ENCODE data around the gene XDH. TPM values are rescaled to one million over a fixed set of nuclear protein-coding genes. Genes with fewer than 3 reads are reported as not detected.

XDH gene
- total and polyA plus RNA-seq, 9 of the 15 experiments (the other 6 are each of a cell fraction or from before 2014, with no cell fraction given) = 0.04 to 0.06 TPM; not detected in 7

GRCh38 chr2:31365348-31365747 is 49.2 kb downstream of the XDH start:
- no peaks in the 10 kb centered on the region for H4K20me1 ChIP-seq (replicated peaks; ENCODE audit: control insufficient read depth, insufficient read depth, low read length)
- CTCF ChIA-PET (ENCODE audit: low intra/inter-chr PET ratio) = no interaction called here
- no peak overlapping the region for H3K27ac ChIP-seq (ENCODE audit: extremely low read depth, low read depth, low read length)
- under 1% methylated on average over 10 of the region's 10 CpGs for WGBS (ENCODE audit: insufficient coverage, low coverage, missing lambda C conversion rate)
- H3K4me1 ChIP-seq (replicated peaks in 1 of 2; ENCODE audit: control insufficient read depth in 2 of 2, insufficient read depth in 2 of 2, low read length in 2 of 2) = no peaks in the 10 kb centered on the region
- no peaks in the 10 kb centered on the region for H3K9me3 ChIP-seq (replicated peaks; ENCODE audit: control insufficient read depth, insufficient read depth, low read depth, low read length)
- no peaks in the 10 kb centered on the region for H3K9me1 ChIP-seq (ENCODE audit: control insufficient read depth, insufficient read depth, low read length)
- H3K4me3 ChIP-seq = no peak overlapping the region
- no peak overlapping the region for H2AFZ ChIP-seq (ENCODE audit: low read depth, low read length)
- peaks cover 0 to 18% of the 10 kb centered on the region in 2 experiments; a peak in 3 of 5 replicates for H3K27me3 ChIP-seq (ENCODE audit: control insufficient read depth in 2 of 2, insufficient read depth in 2 of 2, low read length in 2 of 2)
- in situ Hi-C loops (cut with MboI) = no loop called here
- POLR2A ChIA-PET = interaction anchor here (1.0 kb wide), 1 partner anchor 27 kb away, joined by 3 read pairs; no protein-coding TSS in a partner anchor
- no peaks in the 10 kb centered on the region for H3K36me3 ChIP-seq (ENCODE audit: control insufficient read depth, insufficient read depth, low read length)
- BruUV-seq (replicated peaks) = no TSS peak
- FAIRE-seq = no peak
- intact Hi-C loops (cut with micrococcal nuclease) = no loop called here
- no peaks in the 10 kb centered on the region for H3K79me2 ChIP-seq (ENCODE audit: control insufficient read depth, insufficient read depth, low read length)
- H3K4me2 ChIP-seq (ENCODE audit: insufficient read depth, low read length) = no peak overlapping the region
- no peak overlapping the region for H3K9ac ChIP-seq (ENCODE audit: insufficient read depth in 1 of 2, low read depth in 2 of 2, low read length in 2 of 2)
- no peak for TF ChIP-seq KDM1A (IDR thresholded peaks at IDR 0.05)
- no peak for TF ChIP-seq GATA2 (CRISPR knock-in tag; IDR thresholded peaks at IDR 0.05)
- TF ChIP-seq ZNF41 (CRISPR knock-in tag; conservative IDR thresholded peaks at IDR 0.05) = no peak
- TF ChIP-seq SMAD1 (IDR thresholded peaks at IDR 0.05; ENCODE audit: low read depth, low read length, partially characterized antibody) = no peak
- no peak for TF ChIP-seq MCM2 (IDR thresholded peaks at IDR 0.05; ENCODE audit: low read depth)
- TF ChIP-seq ZNF740 (CRISPR knock-in tag; IDR thresholded peaks at IDR 0.05) = no peak
- no peak for TF ChIP-seq ZNF740 (tag; IDR thresholded peaks at IDR 0.05)
- no peak for TF ChIP-seq JUN (IDR thresholded peaks at IDR 0.05; ENCODE audit: borderline replicate concordance, low read depth, low read length)
- TF ChIP-seq JUN (CRISPR knock-in tag; IDR thresholded peaks at IDR 0.05; ENCODE audit: borderline replicate concordance) = no peak
- ATAC-seq = no peak
- no peak for DNase-seq (ENCODE audit: extremely low read depth in 1 of 4, low spot score in 3 of 4)

All from K562 (cell line).